HepG2 (cell line): ENCODE data around the gene TF. TPM values are rescaled to one million over a fixed set of nuclear protein-coding genes. Genes with fewer than 3 reads are reported as not detected.

Experiments
- ATF1 ChIP-seq: IDR thresholded peaks from 2 replicates; pipeline ENCODE4 v1.6.1; 2016; ENCODE audit warnings: mild to moderate bottlenecking, control low read depth
- ELF3 ChIP-seq: IDR thresholded peaks from 2 replicates; pipeline ENCODE4 v1.6.1; 2016; ENCODE audit warnings: missing genetic modification reagents, missing compliant biosample characterization
- EP300 ChIP-seq, 3 experiments: sonication (generic) in 1 of 3; formaldehyde crosslinking in 1 of 3; IDR thresholded peaks; 2 replicates each; pipeline versions ENCODE4 v1.5.1 to v1.6.1; 2011 to 2020; ENCODE audit warnings: low read depth in 2 of 3, low read length in 2 of 3, borderline replicate concordance in 1 of 3, improper control_type of control experiment in 1 of 3, mild to moderate bottlenecking in 1 of 3, missing genetic modification reagents in 1 of 3, moderate library complexity in 1 of 3
- KAT7 ChIP-seq: IDR thresholded peaks from 2 replicates; pipeline ENCODE4 v1.6.1; 2018; ENCODE audit warnings: borderline replicate concordance, missing compliant biosample characterization
- MEIS2 ChIP-seq: sonication (generic); formaldehyde crosslinking; IDR thresholded peaks from 2 replicates; pipeline ENCODE4 v1.9.0; 2021; ENCODE audit warnings: mild to moderate bottlenecking, missing genetic modification reagents
- NR2F6 ChIP-seq, 2 experiments: IDR thresholded peaks; 2 replicates each; pipeline ENCODE4 v1.6.1; 2016; ENCODE audit warnings: antibody characterized with exemption in 1 of 2, mild to moderate bottlenecking in 1 of 2
- REPIN1 ChIP-seq: sonication (generic); formaldehyde crosslinking; IDR thresholded peaks from 2 replicates; pipeline ENCODE4 v1.8.0; 2022; ENCODE audit warnings: missing genetic modification reagents, low read depth, mild to moderate bottlenecking, borderline replicate concordance
- SOX13 ChIP-seq, 3 experiments: fragments of 450-650 bp in 1 of 3; sonication (generic) in 1 of 3; formaldehyde crosslinking in 1 of 3; IDR thresholded peaks in 2 of 3; conservative IDR thresholded peaks in 1 of 3; 2 replicates each; pipeline versions ENCODE4 v1.5.0 to v1.6.1; 2016 to 2020; ENCODE audit warnings: antibody characterized with exemption in 1 of 3, mild to moderate bottlenecking in 1 of 3, missing compliant biosample characterization in 1 of 3, missing genetic modification reagents in 1 of 3, moderate library complexity in 1 of 3
- TGIF2 ChIP-seq: IDR thresholded peaks from 2 replicates; pipeline ENCODE4 v1.6.1; 2016; ENCODE audit warnings: control low read depth, missing compliant biosample characterization
- ZNF629 ChIP-seq: sonication (generic); formaldehyde crosslinking; conservative IDR thresholded peaks from 2 replicates; pipeline ENCODE4 v1.5.0; 2020; ENCODE audit warnings: missing genetic modification reagents
- ZNF746 ChIP-seq: sonication (generic); formaldehyde crosslinking; IDR thresholded peaks from 2 replicates; pipeline ENCODE4 v1.8.0; 2022; ENCODE audit warnings: mild to moderate bottlenecking, missing genetic modification reagents
- polyA plus RNA-seq, 8 experiments: library from polyadenylated mRNA; depleted of rRNA in 3 of 8; stranded (reverse) in 7 of 8; unstranded in 1 of 8; fragments of >200 nt; fragmentation: Illumina TruSeq in 4 of 8; extraction: Trizol in 4 of 8; gene quantifications; 2 replicates each; pipeline versions ENCODE4 v1.2.1 to v1.2.3, GENCODE V29; 2011 to 2016; ENCODE audit warnings: low read depth in 4 of 8, missing spikeins in 1 of 8, mixed read lengths in 1 of 8; ENCODE audit not compliant: insufficient read depth in 1 of 8
- total RNA-seq, 5 experiments: library from RNA; depleted of rRNA; stranded (reverse); fragments of >200 nt; fragmentation: Illumina TruSeq; extraction: Trizol; gene quantifications; 2 replicates each; pipeline ENCODE4 v1.2.3, GENCODE V29; 2016; ENCODE audit warnings: low read depth in 1 of 5
- TF ChIP-seq, protein P1 (sequence below): sonication (generic); formaldehyde crosslinking; IDR thresholded peaks from 2 replicates; pipeline ENCODE4 v1.4.0; 2020; ENCODE audit warnings: mild to moderate bottlenecking, missing genetic modification reagents
- TF ChIP-seq, protein P2 (sequence below): IDR thresholded peaks from 2 replicates; pipeline ENCODE4 v1.6.1; 2012; ENCODE audit warnings: low read length, improper control_type of control experiment
- TF ChIP-seq, protein P3 (sequence below): sonication (generic); formaldehyde crosslinking; IDR thresholded peaks from 2 replicates; pipeline ENCODE4 v1.9.0; 2021; ENCODE audit warnings: mild to moderate bottlenecking, missing genetic modification reagents
- TF ChIP-seq, protein P4 (sequence below), 2 experiments: fragments of 450-650 bp in 1 of 2; sonication (generic) in 1 of 2; formaldehyde crosslinking; IDR thresholded peaks; 2 replicates each; pipeline versions ENCODE4 v1.5.0 to v1.8.0; 2020 to 2022; ENCODE audit warnings: mild to moderate bottlenecking in 1 of 2, missing genetic modification reagents in 1 of 2

TF gene
- total and polyA plus RNA-seq, 2 of the 13 experiments (the other 11 are each of a cell fraction or from before 2014, with no cell fraction given) = 10,074 to 11,821 TPM

DNA sequence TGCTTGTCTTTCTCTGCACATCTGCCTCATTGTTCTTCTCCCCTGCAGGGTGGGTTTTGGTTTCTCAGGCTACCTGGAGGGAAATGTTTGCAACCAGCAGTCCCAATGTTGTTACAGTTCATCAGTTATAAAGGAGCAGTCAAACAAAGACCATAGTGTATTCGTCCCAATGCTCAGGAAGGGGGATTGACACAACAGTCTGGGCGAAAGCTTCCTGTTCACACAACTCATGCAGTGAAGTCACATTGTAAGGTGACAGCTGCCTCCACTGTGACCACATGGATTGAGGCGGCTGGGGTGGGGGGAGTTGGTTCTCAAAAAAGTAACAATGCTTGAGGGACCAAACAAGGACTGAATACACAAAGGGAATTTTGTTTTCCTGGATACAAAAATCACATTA lies 28.8 kb upstream of the TF start (continued):
- TF ChIP-seq EP300 (IDR thresholded peaks at IDR 0.05; ENCODE audit: low read depth in 2 of 2, low read length in 2 of 2) (peak in 1 of 2 experiments; percentile 31; a peak in 1 of 4 replicates), EP300 (CRISPR knock-in tag; IDR thresholded peaks at IDR 0.05; ENCODE audit: borderline replicate concordance) (no peak), ATF1 (0 out of 2 replicates have a peak, but pooled peaks have one; percentile 33), TGIF2 (peak; percentile 75; the same call in 1 of the 2 replicates), REPIN1 (no peak), ZNF746 (CRISPR knock-in tag) (no peak), NR2F6 (IDR thresholded peaks at IDR 0.05) (no peak), NR2F6 (CRISPR knock-in tag; IDR thresholded peaks at IDR 0.05) (peak; percentile 49; the same call in 1 of the 2 replicates), ELF3 (CRISPR knock-in tag) (peak; percentile 79), SOX13 (IDR thresholded peaks at IDR 0.05) (no peak), SOX13 (CRISPR knock-in tag; conservative IDR thresholded peaks at IDR 0.05 in 1 of 2, IDR thresholded peaks at IDR 0.05 in 1 of 2) (peak in 1 of 2 experiments; percentile 57; a peak in 2 of 4 replicates), KAT7 (no peak), ZNF629 (CRISPR knock-in tag) (peak; percentile 52), MEIS2 (peak; percentile 58; the same call in 1 of the 2 replicates)
- TF ChIP-seq, protein P1, sequence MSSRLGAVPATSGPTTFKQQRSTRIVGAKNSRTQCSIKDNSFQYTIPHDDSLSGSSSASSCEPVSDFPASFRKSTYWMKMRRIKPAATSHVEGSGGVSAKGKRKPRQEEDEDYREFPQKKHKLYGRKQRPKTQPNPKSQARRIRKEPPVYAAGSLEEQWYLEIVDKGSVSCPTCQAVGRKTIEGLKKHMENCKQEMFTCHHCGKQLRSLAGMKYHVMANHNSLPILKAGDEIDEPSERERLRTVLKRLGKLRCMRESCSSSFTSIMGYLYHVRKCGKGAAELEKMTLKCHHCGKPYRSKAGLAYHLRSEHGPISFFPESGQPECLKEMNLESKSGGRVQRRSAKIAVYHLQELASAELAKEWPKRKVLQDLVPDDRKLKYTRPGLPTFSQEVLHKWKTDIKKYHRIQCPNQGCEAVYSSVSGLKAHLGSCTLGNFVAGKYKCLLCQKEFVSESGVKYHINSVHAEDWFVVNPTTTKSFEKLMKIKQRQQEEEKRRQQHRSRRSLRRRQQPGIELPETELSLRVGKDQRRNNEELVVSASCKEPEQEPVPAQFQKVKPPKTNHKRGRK = no peak
- TF ChIP-seq, protein P2, sequence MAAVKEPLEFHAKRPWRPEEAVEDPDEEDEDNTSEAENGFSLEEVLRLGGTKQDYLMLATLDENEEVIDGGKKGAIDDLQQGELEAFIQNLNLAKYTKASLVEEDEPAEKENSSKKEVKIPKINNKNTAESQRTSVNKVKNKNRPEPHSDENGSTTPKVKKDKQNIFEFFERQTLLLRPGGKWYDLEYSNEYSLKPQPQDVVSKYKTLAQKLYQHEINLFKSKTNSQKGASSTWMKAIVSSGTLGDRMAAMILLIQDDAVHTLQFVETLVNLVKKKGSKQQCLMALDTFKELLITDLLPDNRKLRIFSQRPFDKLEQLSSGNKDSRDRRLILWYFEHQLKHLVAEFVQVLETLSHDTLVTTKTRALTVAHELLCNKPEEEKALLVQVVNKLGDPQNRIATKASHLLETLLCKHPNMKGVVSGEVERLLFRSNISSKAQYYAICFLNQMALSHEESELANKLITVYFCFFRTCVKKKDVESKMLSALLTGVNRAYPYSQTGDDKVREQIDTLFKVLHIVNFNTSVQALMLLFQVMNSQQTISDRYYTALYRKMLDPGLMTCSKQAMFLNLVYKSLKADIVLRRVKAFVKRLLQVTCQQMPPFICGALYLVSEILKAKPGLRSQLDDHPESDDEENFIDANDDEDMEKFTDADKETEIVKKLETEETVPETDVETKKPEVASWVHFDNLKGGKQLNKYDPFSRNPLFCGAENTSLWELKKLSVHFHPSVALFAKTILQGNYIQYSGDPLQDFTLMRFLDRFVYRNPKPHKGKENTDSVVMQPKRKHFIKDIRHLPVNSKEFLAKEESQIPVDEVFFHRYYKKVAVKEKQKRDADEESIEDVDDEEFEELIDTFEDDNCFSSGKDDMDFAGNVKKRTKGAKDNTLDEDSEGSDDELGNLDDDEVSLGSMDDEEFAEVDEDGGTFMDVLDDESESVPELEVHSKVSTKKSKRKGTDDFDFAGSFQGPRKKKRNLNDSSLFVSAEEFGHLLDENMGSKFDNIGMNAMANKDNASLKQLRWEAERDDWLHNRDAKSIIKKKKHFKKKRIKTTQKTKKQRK = no peak
- TF ChIP-seq, protein P3, sequence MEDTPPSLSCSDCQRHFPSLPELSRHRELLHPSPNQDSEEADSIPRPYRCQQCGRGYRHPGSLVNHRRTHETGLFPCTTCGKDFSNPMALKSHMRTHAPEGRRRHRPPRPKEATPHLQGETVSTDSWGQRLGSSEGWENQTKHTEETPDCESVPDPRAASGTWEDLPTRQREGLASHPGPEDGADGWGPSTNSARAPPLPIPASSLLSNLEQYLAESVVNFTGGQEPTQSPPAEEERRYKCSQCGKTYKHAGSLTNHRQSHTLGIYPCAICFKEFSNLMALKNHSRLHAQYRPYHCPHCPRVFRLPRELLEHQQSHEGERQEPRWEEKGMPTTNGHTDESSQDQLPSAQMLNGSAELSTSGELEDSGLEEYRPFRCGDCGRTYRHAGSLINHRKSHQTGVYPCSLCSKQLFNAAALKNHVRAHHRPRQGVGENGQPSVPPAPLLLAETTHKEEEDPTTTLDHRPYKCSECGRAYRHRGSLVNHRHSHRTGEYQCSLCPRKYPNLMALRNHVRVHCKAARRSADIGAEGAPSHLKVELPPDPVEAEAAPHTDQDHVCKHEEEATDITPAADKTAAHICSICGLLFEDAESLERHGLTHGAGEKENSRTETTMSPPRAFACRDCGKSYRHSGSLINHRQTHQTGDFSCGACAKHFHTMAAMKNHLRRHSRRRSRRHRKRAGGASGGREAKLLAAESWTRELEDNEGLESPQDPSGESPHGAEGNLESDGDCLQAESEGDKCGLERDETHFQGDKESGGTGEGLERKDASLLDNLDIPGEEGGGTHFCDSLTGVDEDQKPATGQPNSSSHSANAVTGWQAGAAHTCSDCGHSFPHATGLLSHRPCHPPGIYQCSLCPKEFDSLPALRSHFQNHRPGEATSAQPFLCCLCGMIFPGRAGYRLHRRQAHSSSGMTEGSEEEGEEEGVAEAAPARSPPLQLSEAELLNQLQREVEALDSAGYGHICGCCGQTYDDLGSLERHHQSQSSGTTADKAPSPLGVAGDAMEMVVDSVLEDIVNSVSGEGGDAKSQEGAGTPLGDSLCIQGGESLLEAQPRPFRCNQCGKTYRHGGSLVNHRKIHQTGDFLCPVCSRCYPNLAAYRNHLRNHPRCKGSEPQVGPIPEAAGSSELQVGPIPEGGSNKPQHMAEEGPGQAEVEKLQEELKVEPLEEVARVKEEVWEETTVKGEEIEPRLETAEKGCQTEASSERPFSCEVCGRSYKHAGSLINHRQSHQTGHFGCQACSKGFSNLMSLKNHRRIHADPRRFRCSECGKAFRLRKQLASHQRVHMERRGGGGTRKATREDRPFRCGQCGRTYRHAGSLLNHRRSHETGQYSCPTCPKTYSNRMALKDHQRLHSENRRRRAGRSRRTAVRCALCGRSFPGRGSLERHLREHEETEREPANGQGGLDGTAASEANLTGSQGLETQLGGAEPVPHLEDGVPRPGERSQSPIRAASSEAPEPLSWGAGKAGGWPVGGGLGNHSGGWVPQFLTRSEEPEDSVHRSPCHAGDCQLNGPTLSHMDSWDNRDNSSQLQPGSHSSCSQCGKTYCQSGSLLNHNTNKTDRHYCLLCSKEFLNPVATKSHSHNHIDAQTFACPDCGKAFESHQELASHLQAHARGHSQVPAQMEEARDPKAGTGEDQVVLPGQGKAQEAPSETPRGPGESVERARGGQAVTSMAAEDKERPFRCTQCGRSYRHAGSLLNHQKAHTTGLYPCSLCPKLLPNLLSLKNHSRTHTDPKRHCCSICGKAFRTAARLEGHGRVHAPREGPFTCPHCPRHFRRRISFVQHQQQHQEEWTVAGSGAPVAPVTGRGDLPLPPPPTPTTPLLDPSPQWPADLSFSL = peak; percentile 77
- TF ChIP-seq, protein P4, sequence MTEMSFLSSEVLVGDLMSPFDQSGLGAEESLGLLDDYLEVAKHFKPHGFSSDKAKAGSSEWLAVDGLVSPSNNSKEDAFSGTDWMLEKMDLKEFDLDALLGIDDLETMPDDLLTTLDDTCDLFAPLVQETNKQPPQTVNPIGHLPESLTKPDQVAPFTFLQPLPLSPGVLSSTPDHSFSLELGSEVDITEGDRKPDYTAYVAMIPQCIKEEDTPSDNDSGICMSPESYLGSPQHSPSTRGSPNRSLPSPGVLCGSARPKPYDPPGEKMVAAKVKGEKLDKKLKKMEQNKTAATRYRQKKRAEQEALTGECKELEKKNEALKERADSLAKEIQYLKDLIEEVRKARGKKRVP (CRISPR knock-in tag; IDR thresholded peaks at IDR 0.05) = no peak
